Measurements from ENCODE around the gene N4BP2L2. TPM values are rescaled to one million over a fixed set of nuclear protein-coding genes. Genes with fewer than 3 reads are reported as not detected.

The N4BP2L2 gene
- total RNA-seq, 4 donors from 2014 or later, result 139 to 282 (median 229) TPM

DNA sequence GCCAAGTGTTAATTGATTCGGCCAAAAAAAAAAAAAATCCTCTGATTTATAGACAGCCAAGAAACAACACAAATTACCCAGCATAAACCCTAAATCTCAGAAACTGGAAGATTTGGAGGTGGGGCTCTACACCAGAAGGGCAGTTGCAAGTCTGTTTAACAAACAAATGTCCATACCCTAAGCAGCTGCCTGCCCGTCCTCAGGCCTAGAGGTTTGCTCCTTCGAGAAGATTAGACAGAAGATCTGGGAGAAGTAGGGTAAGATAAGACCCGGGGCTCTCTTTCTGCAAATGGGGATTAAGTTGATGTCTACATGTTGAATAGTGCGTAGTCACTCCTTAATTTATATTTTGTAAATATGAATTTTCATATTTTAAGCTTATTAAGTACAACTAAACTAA is 107.2 kb downstream of the N4BP2L2 start:
- no peaks in the 10 kb centered on the region for H3K27me3 ChIP-seq
- WGBS, 2 donors, result 93 to 94% methylated on average over 5 of the region's 5 CpGs
- no peak overlapping the region for H3K27ac ChIP-seq
- peaks cover 0 to 24% (median 0%) of the 10 kb centered on the region in 3 donors for H3K36me3 ChIP-seq
- TF ChIP-seq POLR2A (IDR thresholded peaks at IDR 0.05), result no peak
- no peak for TF ChIP-seq EP300 (IDR thresholded peaks at IDR 0.05)
- TF ChIP-seq, protein P1, sequence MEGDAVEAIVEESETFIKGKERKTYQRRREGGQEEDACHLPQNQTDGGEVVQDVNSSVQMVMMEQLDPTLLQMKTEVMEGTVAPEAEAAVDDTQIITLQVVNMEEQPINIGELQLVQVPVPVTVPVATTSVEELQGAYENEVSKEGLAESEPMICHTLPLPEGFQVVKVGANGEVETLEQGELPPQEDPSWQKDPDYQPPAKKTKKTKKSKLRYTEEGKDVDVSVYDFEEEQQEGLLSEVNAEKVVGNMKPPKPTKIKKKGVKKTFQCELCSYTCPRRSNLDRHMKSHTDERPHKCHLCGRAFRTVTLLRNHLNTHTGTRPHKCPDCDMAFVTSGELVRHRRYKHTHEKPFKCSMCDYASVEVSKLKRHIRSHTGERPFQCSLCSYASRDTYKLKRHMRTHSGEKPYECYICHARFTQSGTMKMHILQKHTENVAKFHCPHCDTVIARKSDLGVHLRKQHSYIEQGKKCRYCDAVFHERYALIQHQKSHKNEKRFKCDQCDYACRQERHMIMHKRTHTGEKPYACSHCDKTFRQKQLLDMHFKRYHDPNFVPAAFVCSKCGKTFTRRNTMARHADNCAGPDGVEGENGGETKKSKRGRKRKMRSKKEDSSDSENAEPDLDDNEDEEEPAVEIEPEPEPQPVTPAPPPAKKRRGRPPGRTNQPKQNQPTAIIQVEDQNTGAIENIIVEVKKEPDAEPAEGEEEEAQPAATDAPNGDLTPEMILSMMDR (IDR thresholded peaks at IDR 0.05), result no peak
- H3K4me3 ChIP-seq, result no peak overlapping the region
- no peak for DNase-seq (ENCODE audit: low spot score in 2 of 2)
- peaks cover 0 to 14% (median 9%) of the 10 kb centered on the region in 4 donors for H3K4me1 ChIP-seq
- H3K9me3 ChIP-seq, result no peaks in the 10 kb centered on the region

DNA sequence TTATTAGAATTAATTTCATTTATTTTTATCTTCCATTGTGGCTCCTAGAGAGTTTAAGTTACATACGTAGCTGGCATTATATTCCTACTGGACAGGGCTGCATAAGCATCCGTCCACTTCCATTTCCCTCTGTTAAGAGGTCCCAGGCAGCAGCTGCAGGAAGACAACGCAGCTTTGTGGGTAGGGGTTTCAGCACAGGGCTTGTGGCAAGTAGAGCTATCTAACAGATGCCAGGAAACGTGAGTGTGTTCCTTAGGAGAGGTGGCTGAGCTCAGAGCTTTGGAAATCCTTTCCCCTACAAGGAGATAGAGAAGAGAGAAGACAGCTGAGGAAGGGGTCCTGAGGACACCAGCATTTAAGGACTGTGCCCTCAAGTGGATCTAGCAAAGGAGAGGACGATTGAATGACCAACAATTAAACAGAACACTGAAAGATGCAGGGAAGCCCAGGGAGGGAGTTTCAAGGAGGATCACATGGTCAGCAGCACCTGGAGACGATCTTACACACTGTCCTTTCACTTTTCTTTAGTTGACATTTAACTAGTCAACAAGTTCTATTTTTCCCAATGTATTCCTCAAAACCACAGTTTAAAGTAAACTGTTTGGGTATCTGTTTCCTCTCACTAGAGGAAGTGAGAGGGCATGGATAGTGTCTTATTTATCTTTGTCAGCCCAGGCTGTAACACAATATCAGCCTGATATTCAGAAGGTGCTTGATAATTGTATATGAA is 108.4 kb downstream of the N4BP2L2 start:
- Histone ChIP-seq H3K27ac (peak overlapping the region in 1 of 4 donors; percentile 5), H3K9me3 (no peaks in the 10 kb centered on the region), H3K4me3 (no peak overlapping the region), H3K27me3 (no peaks in the 10 kb centered on the region), H3K36me3 (peaks cover 0 to 18% (median 0%) of the 10 kb centered on the region in 3 donors), H3K4me1 (peaks cover 0 to 25% (median 13%) of the 10 kb centered on the region in 4 donors)
- 70 to 71% methylated on average over 6 of the region's 6 CpGs for WGBS, 2 donors
- TF ChIP-seq EP300 (IDR thresholded peaks at IDR 0.05), result no peak
- TF ChIP-seq, protein P1 (IDR thresholded peaks at IDR 0.05), result no peak
- no peak for TF ChIP-seq POLR2A (IDR thresholded peaks at IDR 0.05)
- DNase-seq (ENCODE audit: low spot score in 2 of 2), result no peak

DNA sequence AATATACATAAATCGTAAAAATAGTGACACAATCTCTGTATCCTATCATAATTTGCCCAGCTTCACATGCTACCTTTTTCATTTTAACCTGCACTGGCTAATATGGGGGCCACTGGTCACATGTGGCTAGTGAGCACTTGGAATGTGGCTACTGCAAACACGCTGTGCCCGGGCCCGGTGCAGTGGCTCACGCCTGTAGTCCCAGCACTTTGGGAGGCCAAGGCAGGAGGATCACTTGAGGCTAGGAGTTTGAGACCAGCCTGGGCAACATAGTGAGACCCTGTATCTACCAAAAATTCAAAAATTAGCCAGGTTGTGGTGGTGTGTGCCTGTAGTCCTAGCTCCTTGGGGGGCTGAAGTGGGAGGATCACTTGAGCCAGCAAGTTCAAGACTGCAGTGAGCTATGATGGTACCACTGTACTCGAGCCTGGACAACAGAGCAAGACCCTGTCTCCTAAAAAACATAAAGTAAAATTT is 109.1 kb downstream of the N4BP2L2 start:
- DNase-seq (ENCODE audit: low spot score in 2 of 2), result no peak
- Histone ChIP-seq H3K27me3 (no peaks in the 10 kb centered on the region), H3K4me1 (peaks cover 0 to 28% (median 13%) of the 10 kb centered on the region in 4 donors), H3K36me3 (peaks cover 0 to 12% (median 0%) of the 10 kb centered on the region in 3 donors), H3K9me3 (no peaks in the 10 kb centered on the region), H3K4me3 (no peak overlapping the region), H3K27ac (peak overlapping the region in 2 of 4 donors; percentile 97 to 99)
- WGBS, 2 donors, result 93 to 97% methylated on average over 6 of the region's 6 CpGs
- TF ChIP-seq POLR2A (IDR thresholded peaks at IDR 0.05) (no peak), EP300 (IDR thresholded peaks at IDR 0.05) (no peak)
- TF ChIP-seq, protein P1 (IDR thresholded peaks at IDR 0.05), result no peak

DNA sequence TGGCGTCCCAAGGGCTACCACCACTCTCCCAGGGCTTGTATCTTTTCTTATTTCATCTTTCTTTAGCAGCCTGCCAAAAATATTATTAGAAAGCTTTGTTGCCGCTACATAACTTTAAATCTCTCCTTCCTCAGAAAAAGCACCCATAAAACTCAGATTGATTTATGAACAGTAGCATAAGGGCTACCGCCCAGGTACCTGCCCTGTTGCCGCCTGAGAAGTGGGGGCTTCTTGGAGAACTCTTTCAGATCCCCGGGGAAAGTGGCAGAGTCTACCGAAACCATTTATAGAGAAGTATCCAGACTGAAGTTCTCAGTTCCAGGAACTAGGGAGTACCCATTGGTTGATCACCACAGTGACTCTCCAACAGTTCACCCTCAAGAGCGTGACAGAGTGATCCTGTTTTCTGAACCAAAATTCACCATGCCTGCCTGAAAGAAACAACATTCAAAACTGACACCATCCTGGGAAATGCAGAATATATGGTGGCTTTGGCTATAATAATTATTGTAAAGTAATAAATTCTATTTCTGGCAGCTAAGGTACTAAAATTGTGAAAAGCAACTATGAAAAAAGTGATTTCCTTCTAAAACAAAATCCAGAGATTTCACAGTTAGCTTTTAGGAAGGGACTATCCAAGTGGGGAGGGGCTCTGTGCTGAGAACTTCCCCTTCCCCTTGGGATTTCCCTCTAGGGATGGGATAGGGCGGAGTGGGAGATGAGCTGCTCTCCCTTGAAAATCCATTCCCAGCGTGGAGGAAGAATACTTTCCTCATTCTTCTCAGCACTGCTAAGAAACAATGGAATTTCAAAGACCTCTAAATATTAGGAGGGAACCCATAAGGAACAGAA is 109.8 kb downstream of the N4BP2L2 start:
- Histone ChIP-seq H3K27me3 (no peaks in the 10 kb centered on the region), H3K27ac (peak overlapping the region; percentile 75 to 99 (median 96)), H3K4me3 (peak overlapping the region; percentile 63 to 93 (median 81)), H3K4me1 (peaks cover 0 to 28% (median 13%) of the 10 kb centered on the region in 4 donors), H3K36me3 (peaks cover 0 to 10% (median 0%) of the 10 kb centered on the region in 3 donors), H3K9me3 (no peaks in the 10 kb centered on the region)
- peak in 1 of 2 donors; percentile 25 for DNase-seq (ENCODE audit: low spot score in 2 of 2)
- TF ChIP-seq POLR2A (IDR thresholded peaks at IDR 0.05), result no peak
- TF ChIP-seq EP300 (IDR thresholded peaks at IDR 0.05), result no peak
- TF ChIP-seq, protein P1 (IDR thresholded peaks at IDR 0.05), result no peak
- 32 to 36% methylated on average over 9 of the region's 9 CpGs for WGBS, 2 donors
